Gastroesophageal sphincter (tissue), 3 donors: Measurements from ENCODE around the gene MTA3.

Source experiments
- CTCF ChIP-seq, 4 experiments: fragments of 200-600 bp in 2 of 4; fragments of 450-650 bp in 2 of 4; sonication (generic) in 1 of 4; IDR thresholded peaks; one replicate each; pipeline ENCODE4 v1.5.1; 2017 to 2019; ENCODE audit warnings: antibody characterized with exemption in 4 of 4, mild to moderate bottlenecking in 2 of 4, moderate library complexity in 2 of 4
- EP300 ChIP-seq: sonication (generic); formaldehyde crosslinking; IDR thresholded peaks from one replicate; pipeline ENCODE4 v1.6.1; 2017; ENCODE audit warnings: antibody characterized with exemption, mild to moderate bottlenecking
- POLR2AphosphoS5 ChIP-seq: sonication (generic); formaldehyde crosslinking; IDR thresholded peaks from one replicate; pipeline ENCODE4 v1.6.1; 2017; ENCODE audit warnings: antibody characterized with exemption

DNA sequence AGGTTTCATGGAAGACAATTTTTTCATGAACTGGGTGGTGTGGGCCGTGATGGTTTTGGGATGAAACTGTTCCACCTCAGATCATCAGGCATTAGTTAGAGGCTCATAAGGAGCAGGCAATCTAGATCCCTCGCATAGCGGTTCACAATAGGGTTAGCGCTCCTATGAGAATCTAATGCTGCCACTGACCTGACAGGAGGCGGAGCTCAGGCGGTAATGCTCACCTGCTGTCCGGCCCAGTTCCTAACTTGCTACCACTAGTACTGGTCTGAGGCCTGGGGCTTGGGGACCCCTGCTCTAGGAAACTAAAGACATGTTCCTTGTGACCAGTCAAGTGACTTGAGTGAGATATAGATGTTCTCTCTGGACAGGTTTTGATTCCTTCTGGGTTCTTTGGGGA lies 146.3 kb downstream of the MTA3 start:
- TF ChIP-seq CTCF (IDR thresholded peaks at IDR 0.05) (no peak), POLR2AphosphoS5 (no peak), EP300 (no peak)
